C4-2B (cell line): ENCODE results near the gene CDK12.

Experiments used
- CTCF ChIP-seq: fragments of 450-650 bp; conservative IDR thresholded peaks from 2 replicates; pipeline ENCODE4 v1.5.1; 2017; ENCODE audit warnings: mild to moderate bottlenecking
- ZFX ChIP-seq: fragments of 450-650 bp; IDR thresholded peaks from 2 replicates; pipeline ENCODE4 v1.6.1; 2017

DNA sequence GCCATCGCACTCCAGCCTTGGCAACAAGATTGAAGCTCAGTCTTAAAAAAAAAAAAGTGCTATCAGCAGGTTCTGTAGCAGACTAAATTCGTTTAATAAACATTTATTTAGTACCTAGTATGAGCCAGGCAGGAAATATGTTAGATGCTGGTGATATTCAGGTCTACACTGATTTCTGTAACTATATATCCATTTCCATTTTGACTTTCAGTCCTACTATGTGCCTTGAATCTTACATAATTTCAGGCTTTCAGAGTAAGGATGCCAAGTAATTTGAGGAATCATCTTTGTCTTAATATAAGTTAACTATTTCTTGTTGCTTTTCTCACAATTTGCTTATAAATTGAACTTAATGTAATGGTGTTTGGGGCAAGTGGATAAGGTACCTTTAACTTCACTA is 46.2 kb downstream of the CDK12 start:
- TF ChIP-seq CTCF = no peak
- TF ChIP-seq ZFX = no peak
